Astrocyte of the cerebellum (primary cell): ENCODE data around the gene DNAAF1.

Experiments used
- DNase-seq: peaks from one replicate; pipeline ENCODE4 v3.0.0-alpha.2; 2011; ENCODE audit warnings: low read depth
- H3K4me3 ChIP-seq: 2 replicates; pipeline ENCODE4 v1.5.1; 2011; ENCODE audit warnings: mild to moderate bottlenecking, low read depth, low read length, moderate library complexity
- CTCF ChIP-seq: IDR thresholded peaks from 2 replicates; pipeline ENCODE4 v1.5.1; 2012; ENCODE audit warnings: low read length, low read depth, moderate library complexity, mild to moderate bottlenecking; ENCODE audit errors: missing control alignments
- in situ Hi-C: cut with HindIII; loops from 2 replicates; pipeline ENCODE4 v1.10.0; 2017; ENCODE audit warnings: low sequenced_read_pairs

Gene DNAAF1

DNA sequence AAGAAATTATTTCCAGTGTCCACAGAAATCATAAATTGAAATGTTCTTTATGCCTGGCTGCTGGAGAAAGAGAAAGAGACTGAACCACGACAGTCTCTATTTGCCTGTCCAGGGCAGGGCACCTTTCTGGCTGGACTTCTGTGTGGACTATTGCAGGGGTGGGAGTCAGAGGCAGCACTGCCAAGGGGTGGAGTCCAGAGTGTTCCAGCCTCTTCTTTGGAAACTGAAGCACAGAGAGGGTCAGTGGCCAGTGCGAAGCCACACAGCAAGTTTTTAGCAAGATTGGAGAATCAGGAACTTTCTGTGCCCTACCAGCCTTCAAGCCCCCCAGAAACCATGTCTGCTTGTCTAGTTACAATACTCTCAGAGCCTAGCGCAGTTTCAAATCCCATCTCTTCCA lies 79.4 kb downstream of the DNAAF1 start:
- in situ Hi-C loops = no loop called here
- H3K4me3 ChIP-seq = no peak overlapping the region
- TF ChIP-seq CTCF = no peak
- DNase-seq = no peak

DNA sequence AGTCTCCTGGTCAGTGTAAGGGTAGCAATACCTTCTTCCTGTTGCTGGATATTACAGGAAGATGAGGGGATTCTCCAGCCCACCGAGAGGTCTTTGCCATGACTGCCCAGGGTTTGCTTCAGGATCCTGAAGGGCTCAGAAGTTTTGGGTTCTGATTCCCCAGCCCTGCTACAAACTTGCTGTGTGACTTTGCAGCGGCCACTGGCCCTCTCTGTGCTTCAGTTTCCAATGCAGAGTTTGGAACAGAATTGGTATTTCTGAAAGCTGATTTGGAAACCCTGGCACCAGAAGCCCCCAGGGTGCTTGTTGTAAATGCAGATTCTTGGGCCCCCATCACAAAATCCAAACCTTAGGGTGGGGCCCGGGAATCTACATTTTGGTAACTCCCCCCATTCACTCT lies 80.0 kb downstream of the DNAAF1 start:
- TF ChIP-seq CTCF = no peak
- DNase-seq = no peak
- no peak overlapping the region for H3K4me3 ChIP-seq
- in situ Hi-C loops = no loop called here

GRCh38 chr16:84225571-84225970 lies 80.5 kb downstream of the DNAAF1 start:
- no peak for TF ChIP-seq CTCF
- in situ Hi-C loops = no loop called here
- no peak for DNase-seq
- H3K4me3 ChIP-seq = no peak overlapping the region

- peak; percentile 15 for DNase-seq
Measured at GRCh38 chr16:84226026-84226425, 80.9 kb downstream of the DNAAF1 start.

More at GRCh38 chr16:84226026-84226425, 80.9 kb downstream of the DNAAF1 start:
- in situ Hi-C loops = no loop called here
- H3K4me3 ChIP-seq = no peak overlapping the region
- TF ChIP-seq CTCF = no peak
